Neural progenitor cell (in vitro differentiated cells): ENCODE results near the gene TBC1D9B.

ENCODE experiments used
- CTCF ChIP-seq: fragments of 200-600 bp; sonication (generic); IDR thresholded peaks from 2 replicates; pipeline ENCODE4 v1.5.1; 2017; ENCODE audit warnings: antibody characterized with exemption, mild to moderate bottlenecking
- EZH2 ChIP-seq: fragments of 200-600 bp; sonication (generic); IDR thresholded peaks from 2 replicates; pipeline ENCODE4 v1.6.1; 2017; ENCODE audit warnings: antibody characterized with exemption, mild to moderate bottlenecking, moderate library complexity
- EZH2phosphoT487 ChIP-seq: fragments of 200-600 bp; sonication (generic); IDR thresholded peaks from 2 replicates; pipeline ENCODE4 v1.6.1; 2017; ENCODE audit warnings: antibody characterized with exemption

GRCh38 chr5:179953987-179954386, 46.3 kb upstream of the TBC1D9B start:
- TF ChIP-seq CTCF (no peak), EZH2 (no peak), EZH2phosphoT487 (no peak)
